Activated naive CD8-positive, alpha-beta T cell treated with anti-CD3 and anti-CD28 coated beads, Interleukin-2, amount 50 U/mL, for 16 hours (primary cell): ENCODE measurements around the gene GLIPR2.
"Not testable (repeated sequence)": the region's sequence is repeated elsewhere in the genome, so short reads cannot be mapped to it uniquely, and the experiment has no call there.

Experiments
- DNase-seq: peaks from one replicate; pipeline ENCODE4 v3.0.0-alpha.2; 2020; ENCODE audit warnings: low read depth, low spot score

The GLIPR2 gene

DNA sequence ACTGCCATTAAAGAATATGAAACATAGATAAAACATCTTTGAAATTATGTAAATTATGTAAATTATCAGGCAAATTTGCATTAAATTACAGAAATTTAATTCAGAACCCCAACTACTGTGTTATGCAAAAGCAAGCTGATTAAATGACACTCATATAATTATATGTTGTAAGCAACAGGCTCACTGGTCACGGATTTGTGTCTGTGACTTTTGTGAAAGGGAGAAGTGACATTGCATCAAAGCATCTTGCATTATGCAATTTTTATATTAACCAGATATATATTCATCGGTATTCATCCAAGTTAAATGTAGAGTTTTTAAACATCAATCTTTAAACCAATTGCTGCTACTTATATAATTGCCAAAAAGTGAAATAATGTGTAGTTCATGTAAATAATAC lies 13.0 kb upstream of the GLIPR2 start:
- DNase-seq: no peak

DNA sequence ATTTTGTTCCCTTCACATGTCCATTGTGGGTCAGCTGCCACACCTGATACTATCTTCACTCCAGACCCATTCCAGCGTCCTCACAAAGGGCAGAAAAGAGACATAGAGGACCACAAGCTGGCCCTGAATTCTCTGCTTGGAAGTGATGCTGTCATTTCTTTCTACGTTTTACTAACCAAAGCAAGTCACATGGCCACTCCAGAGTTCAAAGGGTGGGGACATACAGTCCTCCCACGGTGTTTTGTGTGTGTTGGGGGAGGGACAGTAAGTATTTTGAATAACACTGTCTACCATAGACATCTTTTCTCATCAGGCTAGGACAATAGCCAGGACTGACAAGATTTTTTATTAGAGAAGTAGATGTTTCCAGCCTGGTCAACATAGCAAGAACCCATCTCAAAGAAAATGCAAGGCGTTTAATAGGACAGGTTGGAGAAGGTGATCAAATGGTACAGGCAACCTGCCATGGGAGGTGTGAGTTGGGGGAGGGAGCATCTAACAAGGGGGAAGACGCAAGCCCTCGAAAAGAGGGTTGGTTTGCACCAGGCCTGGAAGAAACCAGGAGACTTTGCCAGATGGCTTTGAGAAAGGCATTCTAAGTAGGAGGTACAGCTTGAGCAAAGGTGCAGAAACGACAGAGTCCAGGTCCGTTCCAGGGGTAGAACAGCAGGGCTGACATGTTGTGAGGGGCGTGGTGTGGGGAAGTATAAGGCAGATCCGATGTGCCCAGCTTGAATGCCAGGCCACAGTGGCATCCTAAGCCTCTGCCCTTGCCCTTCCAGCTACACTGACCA lies 11.3 kb upstream of the GLIPR2 start:
- no peak for DNase-seq

DNA sequence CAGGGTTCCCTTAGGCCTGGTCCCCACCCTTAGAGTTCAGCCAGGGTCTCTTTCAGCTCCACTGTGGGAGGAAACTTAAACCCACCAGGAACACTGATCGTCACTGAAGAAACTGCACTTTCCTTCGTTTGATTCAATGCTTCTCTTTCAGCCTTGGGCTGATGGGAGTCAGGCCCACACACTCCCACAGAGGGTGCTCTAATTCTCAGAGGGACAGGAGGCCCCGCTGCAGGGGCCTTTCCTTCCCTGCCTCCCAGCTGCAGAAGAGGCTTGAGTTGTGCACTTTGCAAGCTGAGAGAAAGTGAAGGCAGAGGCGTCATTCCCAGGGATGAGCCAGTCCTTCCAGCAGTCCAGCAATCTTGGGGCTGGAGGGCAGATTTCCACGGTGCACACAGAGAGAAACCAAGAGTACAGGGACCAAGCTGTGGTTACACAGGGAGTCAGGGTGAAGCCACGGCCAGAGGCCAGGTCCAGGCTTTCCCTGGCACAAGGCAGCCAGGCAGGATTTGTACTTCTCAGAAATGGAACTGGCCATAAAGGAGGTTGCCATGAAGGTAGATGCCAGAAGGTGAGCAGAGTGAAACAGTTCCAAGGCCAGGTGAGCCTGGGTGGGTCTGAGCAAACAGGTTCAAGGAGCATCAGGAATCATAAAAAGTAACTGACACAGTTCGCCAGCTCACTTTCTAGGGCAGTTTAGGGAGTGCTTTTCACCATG lies 10.4 kb upstream of the GLIPR2 start:
- DNase-seq: no peak

DNA sequence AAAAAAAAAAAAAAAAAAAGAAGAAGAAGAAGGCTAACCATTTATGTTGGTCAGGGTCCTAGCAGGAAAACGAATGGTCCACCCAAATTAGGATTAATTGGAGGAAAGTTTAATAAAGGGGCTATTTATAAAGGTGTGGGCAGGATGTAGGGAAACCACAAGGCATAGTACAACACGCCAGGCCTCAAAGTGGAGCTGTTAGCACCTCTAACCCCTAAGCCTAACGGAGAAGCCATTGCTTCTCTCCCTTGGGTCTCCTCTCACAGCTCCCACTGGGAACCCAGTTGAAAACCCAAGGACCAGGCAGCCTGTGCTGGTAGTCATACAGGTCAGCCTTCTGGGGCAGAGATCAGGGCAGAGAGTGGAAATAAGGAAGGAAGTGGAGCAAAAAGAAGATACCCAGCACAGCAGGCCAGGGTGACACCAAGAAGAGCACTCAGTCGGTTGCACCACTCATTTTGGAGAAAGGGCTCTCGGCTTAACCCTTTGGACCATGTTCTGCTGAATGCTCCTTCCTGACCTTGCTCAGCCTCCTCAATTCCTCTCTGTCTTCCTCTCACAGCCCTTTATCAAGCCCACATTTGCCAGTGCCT lies 8.8 kb upstream of the GLIPR2 start:
- DNase-seq: no peak

DNA sequence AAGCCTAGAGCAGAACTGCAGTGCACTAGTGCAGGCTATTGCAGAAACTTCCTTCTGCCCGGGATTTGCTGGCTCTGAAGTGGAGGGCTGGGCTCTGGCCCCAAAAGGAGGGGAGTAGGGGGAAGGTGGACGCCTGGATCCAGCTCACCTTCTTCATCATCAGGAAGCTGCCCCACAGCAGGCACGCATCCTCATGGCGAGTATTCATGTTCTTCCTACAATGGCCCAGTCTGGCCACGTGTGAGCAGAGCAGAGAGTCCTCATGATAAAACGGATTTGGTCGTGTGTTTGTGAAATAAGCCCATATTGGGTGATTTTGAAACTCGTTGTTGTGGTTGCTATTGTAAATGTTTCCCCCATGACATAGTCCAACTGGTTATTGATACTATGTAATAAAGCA lies 8.2 kb upstream of the GLIPR2 start:
- DNase-seq: no peak

- no peak for DNase-seq
Measured at GRCh38 chr9:36129139-36129538, 7.4 kb upstream of the GLIPR2 start.

DNA sequence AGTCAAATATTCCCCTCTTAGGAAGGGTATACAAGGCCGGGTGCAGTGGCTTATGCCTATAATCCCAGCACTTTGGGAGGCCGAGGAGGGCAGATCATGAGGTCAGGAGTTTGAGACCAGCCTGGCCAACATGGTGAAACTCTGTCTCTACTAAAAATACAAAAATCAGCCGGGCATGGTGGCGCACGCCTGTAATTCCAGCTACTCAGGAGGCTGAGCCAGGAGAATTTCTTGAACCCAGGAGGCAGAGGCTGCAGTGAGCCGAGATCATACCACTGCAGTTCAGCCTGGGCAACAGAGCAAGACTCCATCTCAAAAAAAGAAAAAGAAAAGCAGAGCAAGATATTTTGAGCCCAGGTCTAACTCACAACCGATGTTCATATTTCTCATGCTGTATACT lies 4.9 kb upstream of the GLIPR2 start:
- not testable (repeated sequence) for DNase-seq

- no peak for DNase-seq
Measured at GRCh38 chr9:36132086-36132485, 4.4 kb upstream of the GLIPR2 start.

GRCh38 chr9:36134761-36135505 lies 1.6 kb upstream of the GLIPR2 start:
- DNase-seq: no peak

DNA sequence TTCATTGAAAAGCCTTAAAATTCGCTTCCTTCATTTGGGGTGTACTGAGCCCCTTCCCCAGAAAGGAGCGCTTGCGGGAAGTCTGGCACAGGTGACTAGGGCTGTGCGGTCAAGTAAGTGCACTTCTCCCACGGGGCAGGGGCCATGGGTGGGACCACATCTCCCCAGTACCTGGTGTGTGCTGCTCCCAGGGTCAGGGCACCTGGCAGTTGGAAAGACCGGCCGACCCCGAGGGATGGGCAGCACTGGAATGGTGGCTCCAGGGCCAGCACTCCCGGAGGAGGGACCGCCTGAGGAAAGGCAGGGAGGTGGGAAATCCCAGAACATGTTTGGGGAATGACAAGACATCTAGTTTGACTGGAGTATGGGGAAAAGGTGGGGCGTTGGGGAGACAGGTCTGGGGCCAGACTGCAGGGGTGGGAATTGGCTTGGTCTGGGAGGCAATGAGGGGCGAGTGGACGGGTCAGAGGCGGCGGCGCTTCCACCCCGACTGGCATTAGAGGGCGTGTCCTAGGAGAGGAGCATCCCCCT lies 727 bp upstream of the GLIPR2 start:
- no peak for DNase-seq

DNA sequence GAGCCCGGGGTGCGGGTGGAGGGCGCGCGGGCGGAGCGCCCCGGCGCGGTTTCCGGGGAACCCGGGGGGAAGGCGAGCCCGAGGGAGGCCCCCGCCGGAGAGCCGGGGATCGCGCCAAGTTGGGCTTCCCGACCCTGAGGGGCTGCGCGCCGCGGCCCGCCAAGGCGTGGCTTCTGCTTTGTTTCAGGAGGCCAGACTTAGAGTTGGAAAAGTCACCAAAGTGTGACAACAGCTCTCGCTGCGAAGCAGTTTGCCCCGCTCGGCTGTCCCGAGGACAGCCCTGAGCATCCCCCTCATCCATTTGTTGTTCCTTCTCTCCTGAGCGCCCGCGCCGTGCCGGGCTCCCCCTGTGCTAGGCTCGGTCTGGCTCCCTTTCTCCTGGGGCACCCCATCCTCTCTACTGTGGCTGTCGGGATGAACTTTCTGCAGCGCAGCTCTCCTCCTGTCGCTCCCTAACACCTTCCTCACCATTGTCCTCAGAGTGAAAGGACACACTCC lies 410 bp downstream of the GLIPR2 start:
- no peak for DNase-seq

GRCh38 chr9:36137392-36138004 lies 965 bp downstream of the GLIPR2 start:
- DNase-seq: no peak

DNA sequence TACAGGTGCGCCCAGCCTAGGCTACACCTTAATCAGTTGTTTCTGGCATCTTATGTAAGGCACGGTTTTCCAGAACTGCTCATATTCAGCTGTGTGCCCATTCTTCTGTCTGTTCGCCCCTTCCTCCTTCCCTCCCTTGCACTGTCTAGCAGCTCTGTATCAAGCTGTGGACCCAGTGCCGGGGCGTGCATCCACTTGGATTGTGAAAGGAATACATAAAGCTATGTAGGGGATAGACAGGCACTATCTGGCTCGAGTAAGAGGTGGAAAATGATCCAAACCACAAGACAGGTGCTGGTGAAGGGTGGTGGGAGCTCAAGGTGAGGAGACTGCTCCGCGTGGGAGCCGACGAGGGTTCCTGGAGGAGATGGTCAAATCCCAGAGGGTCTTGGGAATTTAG lies 2.0 kb downstream of the GLIPR2 start:
- DNase-seq: no peak

- no peak for DNase-seq
Measured at GRCh38 chr9:36138901-36139300, 2.4 kb downstream of the GLIPR2 start.

GRCh38 chr9:36140086-36141084 lies 3.9 kb downstream of the GLIPR2 start:
- DNase-seq: no peak

DNA sequence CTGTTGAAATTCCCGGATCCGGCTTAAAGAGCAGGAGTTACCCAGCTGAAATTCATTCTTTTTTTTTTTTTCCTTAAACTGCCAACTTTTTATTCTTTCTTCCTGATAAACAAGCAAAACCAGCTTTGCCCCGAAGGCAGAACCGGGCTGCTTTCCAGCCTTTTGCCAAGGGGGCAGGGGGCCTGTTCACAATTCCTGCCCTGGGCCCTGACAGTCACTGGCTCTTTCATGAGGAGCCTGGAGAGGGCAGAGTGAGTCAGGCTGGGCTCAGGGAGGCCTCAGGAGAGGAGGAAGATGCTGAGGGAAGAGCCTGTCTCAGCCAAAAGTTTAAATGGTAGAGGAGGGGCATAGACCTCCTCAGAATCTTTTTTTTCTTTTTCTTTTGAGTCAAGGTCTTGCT lies 4.8 kb downstream of the GLIPR2 start:
- no peak for DNase-seq

- no peak for DNase-seq
Measured at GRCh38 chr9:36141761-36142160, 5.2 kb downstream of the GLIPR2 start.

- DNase-seq: no peak
Measured at GRCh38 chr9:36142510-36143244, 6.1 kb downstream of the GLIPR2 start.

DNA sequence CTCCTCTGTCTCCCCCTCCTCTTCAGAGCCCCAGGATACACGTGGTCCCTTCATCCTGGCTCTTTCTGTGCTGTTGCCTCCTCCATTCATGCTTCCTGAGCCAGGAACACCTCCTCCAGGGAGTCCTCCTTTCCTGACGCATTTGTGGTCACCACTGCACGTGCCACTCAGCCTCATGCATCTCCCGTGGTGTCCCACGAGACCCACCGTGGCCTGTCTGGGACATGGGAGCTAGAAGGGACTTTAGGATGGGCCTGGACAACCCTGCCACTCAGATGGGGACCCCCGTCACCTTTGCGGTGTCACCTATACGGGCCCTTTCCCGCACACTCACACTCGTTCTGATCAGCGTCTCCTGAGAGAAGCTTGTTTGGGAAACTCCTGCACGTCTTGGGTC lies 6.7 kb downstream of the GLIPR2 start:
- no peak for DNase-seq
